Upper lobe of right lung (tissue), 1 donor: Measurements from ENCODE around the gene PDCD6IP. TPM values are rescaled to one million over a fixed set of nuclear protein-coding genes. Genes with fewer than 3 reads are reported as not detected.

Experiments
- ATAC-seq: fragments of 200-7000 bp; cut with Tn5 transposase; one replicate; pipeline ENCODE4 v1.9.1; 2020; ENCODE audit warnings: mild to moderate bottlenecking, moderate library complexity
- DNase-seq: peaks from one replicate; pipeline ENCODE4 v3.0.0-alpha.2; 2020
- H3K27ac ChIP-seq: fragments of 200-600 bp; one replicate; pipeline ENCODE4 v1.8.0; 2022
- H3K27me3 ChIP-seq: fragments of 200-600 bp; one replicate; pipeline ENCODE4 v1.8.0; 2022; ENCODE audit warnings: mild to moderate bottlenecking
- H3K36me3 ChIP-seq: fragments of 200-600 bp; one replicate; pipeline ENCODE4 v1.8.0; 2022
- H3K4me1 ChIP-seq: fragments of 200-600 bp; one replicate; pipeline ENCODE4 v1.8.0; 2022
- H3K4me3 ChIP-seq: fragments of 200-600 bp; one replicate; pipeline ENCODE4 v1.8.0; 2022; ENCODE audit warnings: mild to moderate bottlenecking
- H3K9me3 ChIP-seq: fragments of 200-600 bp; one replicate; pipeline ENCODE4 v1.8.0; 2022
- CTCF ChIP-seq: fragments of 200-600 bp; IDR thresholded peaks from one replicate; pipeline ENCODE4 v1.8.0; 2022; ENCODE audit warnings: antibody characterized with exemption
- intact Hi-C: fragments of 100-400 bp; cut with DNase I; formaldehyde crosslinking; loops from one replicate; pipeline ENCODE4 v1.11.0; 2022
- total RNA-seq: library from RNA; stranded (reverse); fragmentation: NEBNext Ultra II Directional; extraction: Animal tissue kit (Norgen Biotek cat#: 25700); gene quantifications from one replicate; pipeline ENCODE4 v1.2.1, GENCODE V29; 2021
- donor health status: DM: no; HTN: yes; CAD: no; lungs with severe emphysema.

Gene PDCD6IP
- total RNA-seq, 1 donor from 2014 or later: 266 TPM

GRCh38 chr3:33884701-33885100, 86.3 kb downstream of the PDCD6IP start:
- TF ChIP-seq CTCF: no peak
- Histone ChIP-seq H3K4me1 (peaks cover 8% of the 10 kb centered on the region), H3K9me3 (no peaks in the 10 kb centered on the region), H3K36me3 (no peaks in the 10 kb centered on the region), H3K27ac (no peak overlapping the region), H3K4me3 (no peak overlapping the region), H3K27me3 (no peaks in the 10 kb centered on the region)
- intact Hi-C loops: no loop called here
- DNase-seq (no peak), ATAC-seq (no peak)

GRCh38 chr3:33885496-33885895, 87.1 kb downstream of the PDCD6IP start:
- peaks cover 8% of the 10 kb centered on the region for H3K4me1 ChIP-seq
- no peak for TF ChIP-seq CTCF
- no peak for ATAC-seq
- H3K36me3 ChIP-seq: no peaks in the 10 kb centered on the region
- no peak for DNase-seq
- H3K27ac ChIP-seq: no peak overlapping the region
- intact Hi-C loops: no loop called here
- H3K9me3 ChIP-seq: no peaks in the 10 kb centered on the region
- H3K27me3 ChIP-seq: no peaks in the 10 kb centered on the region
- H3K4me3 ChIP-seq: no peak overlapping the region

- H3K9me3 ChIP-seq: no peaks in the 10 kb centered on the region
- H3K27ac ChIP-seq: no peak overlapping the region
- no peaks in the 10 kb centered on the region for H3K27me3 ChIP-seq
- peaks cover 8% of the 10 kb centered on the region for H3K4me1 ChIP-seq
- DNase-seq: no peak
- no peaks in the 10 kb centered on the region for H3K36me3 ChIP-seq
- no peak for TF ChIP-seq CTCF
- ATAC-seq: no peak
- intact Hi-C loops: no loop called here
- no peak overlapping the region for H3K4me3 ChIP-seq
Observed at GRCh38 chr3:33886015-33886414, 87.6 kb downstream of the PDCD6IP start.

GRCh38 chr3:33887478-33887877, 89.0 kb downstream of the PDCD6IP start:
- no peak overlapping the region for H3K27ac ChIP-seq
- no peaks in the 10 kb centered on the region for H3K9me3 ChIP-seq
- H3K36me3 ChIP-seq: no peaks in the 10 kb centered on the region
- H3K4me1 ChIP-seq: peaks cover 8% of the 10 kb centered on the region
- TF ChIP-seq CTCF: no peak
- intact Hi-C loops: no loop called here
- H3K4me3 ChIP-seq: no peak overlapping the region
- ATAC-seq: no peak
- H3K27me3 ChIP-seq: no peaks in the 10 kb centered on the region
- DNase-seq: no peak

- Histone ChIP-seq H3K9me3 (no peaks in the 10 kb centered on the region), H3K27ac (no peak overlapping the region), H3K4me1 (no peaks in the 10 kb centered on the region), H3K36me3 (no peaks in the 10 kb centered on the region), H3K27me3 (no peaks in the 10 kb centered on the region), H3K4me3 (no peak overlapping the region)
- intact Hi-C loops: no loop called here
- TF ChIP-seq CTCF: no peak
- no peak for DNase-seq
- ATAC-seq: no peak
Observed at GRCh38 chr3:33889394-33890039, 91.1 kb downstream of the PDCD6IP start.

GRCh38 chr3:33892655-33893054, 94.2 kb downstream of the PDCD6IP start:
- H3K4me3 ChIP-seq: no peak overlapping the region
- no peaks in the 10 kb centered on the region for H3K4me1 ChIP-seq
- no peak overlapping the region for H3K27ac ChIP-seq
- no peaks in the 10 kb centered on the region for H3K9me3 ChIP-seq
- no peaks in the 10 kb centered on the region for H3K36me3 ChIP-seq
- DNase-seq (no peak), ATAC-seq (no peak)
- no peaks in the 10 kb centered on the region for H3K27me3 ChIP-seq
- intact Hi-C loops: no loop called here
- TF ChIP-seq CTCF: no peak
